K562 (cell line): ENCODE measurements around the gene TMEM217. TPM values are rescaled to one million over a fixed set of nuclear protein-coding genes. Genes with fewer than 3 reads are reported as not detected.
"Not testable (repeated sequence)": the region's sequence is repeated elsewhere in the genome, so short reads cannot be mapped to it uniquely, and the experiment has no call there.

Experiments used
- ATAC-seq: fragments of 200-7000 bp; cut with Tn5 transposase; 3 replicates; pipeline ENCODE4 v1.9.1; 2020; ENCODE audit warnings: moderate library complexity
- BruUV-seq: library from RNA; stranded (reverse); fragments of 400-500 nt; replicated peaks from 2 replicates; lab custom pipeline; 2021; lab: Mats Ljungman, UMichigan
- CTCF ChIA-PET: fragments of 300-600 bp; formaldehyde crosslinking; extraction: SDS; loops from one replicate; lab custom pipeline; 2021; ENCODE audit warnings: low intra/inter-chr PET ratio; lab: Yijun Ruan, JAX
- POLR2A ChIA-PET: fragments of 300-600, 350-650 bp; sonication (Branson Sonifier 250); formaldehyde crosslinking; extraction: SDS; loops from one replicate; lab custom pipeline; 2021; ENCODE audit warnings: antibody characterized with exemption, inconsistent platforms; lab: Yijun Ruan, JAX
- DNase-seq, 4 experiments: peaks; one replicate each; pipeline versions ENCODE4 v3.0.0 to v3.0.0-alpha.2; 2011 to 2018; ENCODE audit warnings: low spot score in 3 of 4, mixed read lengths in 3 of 4; ENCODE audit errors: extremely low read depth in 1 of 4
- FAIRE-seq: peaks from 2 replicates; lab custom pipeline; 2011; peaks lifted over from hg19 to GRCh38; lab: Jason Lieb, UNC
- H2AFZ ChIP-seq: 2 replicates; pipeline ENCODE4 v1.6.0; 2011; ENCODE audit warnings: low read depth, low read length, control low read depth, inconsistent platforms
- H3K27ac ChIP-seq: fragments of 200-600 bp; 3 replicates; pipeline ENCODE4 v1.8.0; 2011; ENCODE audit warnings: low read depth, mild to moderate bottlenecking, control low read depth, inconsistent platforms, low read length, moderate library complexity, mixed read lengths; ENCODE audit errors: extremely low read depth
- H3K27me3 ChIP-seq, 2 experiments: fragments of 300-600 bp in 1 of 2; 2 replicates in 1 of 2; 3 replicates in 1 of 2; pipeline versions ENCODE4 v1.6.0 to v1.8.0; 2011; ENCODE audit warnings: inconsistent platforms in 2 of 2, low read length in 2 of 2, mild to moderate bottlenecking in 1 of 2, mixed read lengths in 1 of 2, moderate library complexity in 1 of 2; ENCODE audit not compliant: control insufficient read depth in 2 of 2, insufficient read depth in 2 of 2
- H3K36me3 ChIP-seq: fragments of 300-600 bp; 3 replicates; pipeline ENCODE4 v1.8.0; 2011; ENCODE audit warnings: mild to moderate bottlenecking, low read length, inconsistent platforms; ENCODE audit not compliant: control insufficient read depth, insufficient read depth
- H3K4me1 ChIP-seq, 2 experiments: fragments of 200-600 bp in 1 of 2; replicated peaks in 1 of 2; 2 replicates in 1 of 2; 3 replicates in 1 of 2; pipeline versions ENCODE4 v1.5.1 to v1.8.0; 2011; ENCODE audit warnings: inconsistent platforms in 2 of 2, low read length in 2 of 2, mild to moderate bottlenecking in 1 of 2, mixed read lengths in 1 of 2, moderate library complexity in 1 of 2; ENCODE audit not compliant: control insufficient read depth in 2 of 2, insufficient read depth in 2 of 2
- H3K4me2 ChIP-seq: 2 replicates; pipeline ENCODE4 v1.6.1; 2011; ENCODE audit warnings: low read length, control low read depth, inconsistent platforms, mixed read lengths; ENCODE audit not compliant: insufficient read depth
- H3K4me3 ChIP-seq: fragments of 200-600 bp; sonication (generic), shearing (Covaris generic); 2 replicates; pipeline ENCODE4 v1.5.1; 2016; ENCODE audit warnings: control low read depth, inconsistent platforms
- H3K79me2 ChIP-seq: fragments of 200-600 bp; 3 replicates; pipeline ENCODE4 v1.8.0; 2011; ENCODE audit warnings: low read length, inconsistent platforms; ENCODE audit not compliant: control insufficient read depth, insufficient read depth
- H3K9ac ChIP-seq, 2 experiments: 2 replicates each; pipeline versions ENCODE4 v1.6.0 to v1.6.1; 2011; ENCODE audit warnings: low read depth in 2 of 2, low read length in 2 of 2, control low read depth in 1 of 2, inconsistent platforms in 1 of 2, mild to moderate bottlenecking in 1 of 2, mixed read lengths in 1 of 2; ENCODE audit not compliant: insufficient read depth in 1 of 2
- H3K9me1 ChIP-seq: one replicate; pipeline ENCODE4 v1.6.0; 2011; ENCODE audit warnings: inconsistent platforms, mild to moderate bottlenecking, low read length, moderate library complexity; ENCODE audit not compliant: control insufficient read depth, insufficient read depth
- H3K9me3 ChIP-seq: replicated peaks from 2 replicates; pipeline ENCODE4 v1.5.1; 2011; ENCODE audit warnings: low read depth, low read length, inconsistent platforms; ENCODE audit not compliant: control insufficient read depth, insufficient read depth
- H4K20me1 ChIP-seq: replicated peaks from 2 replicates; pipeline ENCODE4 v1.6.1; 2011; ENCODE audit warnings: low read length, inconsistent platforms, mixed read lengths; ENCODE audit not compliant: control insufficient read depth, insufficient read depth
- CEBPB ChIP-seq: fragments of 450-650 bp; IDR thresholded peaks from 2 replicates; pipeline ENCODE4 v1.6.1; 2016; ENCODE audit warnings: missing genetic modification characterization, missing compliant biosample characterization
- SMAD1 ChIP-seq: fragments of 150-350 bp; IDR thresholded peaks from 2 replicates; pipeline ENCODE4 v1.6.1; 2014; ENCODE audit warnings: low read length, low read depth; ENCODE audit not compliant: partially characterized antibody
- WGBS: fragments of 100-300 bp; shearing (Covaris generic); methylation state at CpG from one replicate; pipeline ENCODE4 v1.1.6; 2016; ENCODE audit warnings: low coverage, mixed read lengths; ENCODE audit not compliant: insufficient coverage; ENCODE audit errors: missing lambda C conversion rate; 5-methylcytosine and 5-hydroxymethylcytosine counted together
- in situ Hi-C: fragments of 300-500 bp; cut with MboI; formaldehyde crosslinking; loops from 4 replicates; pipeline ENCODE4 v1.15.0; 2018; ENCODE audit warnings: inconsistent platforms, mixed read lengths
- intact Hi-C: fragments of 100-400 bp; cut with micrococcal nuclease; formaldehyde crosslinking; loops from 2 replicates; pipeline ENCODE4 v1.14.2; 2022
- polyA plus RNA-seq, 8 experiments: library from polyadenylated mRNA; depleted of rRNA in 4 of 8; stranded (reverse) in 5 of 8; unstranded in 3 of 8; fragments of >200 nt; fragmentation: Nextera tagmentation in 2 of 8; fragmentation: Illumina TruSeq in 1 of 8; extraction: Ambion mirVana in 2 of 8; extraction: Trizol in 1 of 8; gene quantifications; 2 replicates each; pipeline versions ENCODE4 v1.2.1 to v1.2.3, GENCODE V29; 2011 to 2014; ENCODE audit warnings: inconsistent platforms in 1 of 8, missing spikeins in 1 of 8
- total RNA-seq, 7 experiments: library from RNA; depleted of rRNA in 6 of 7; stranded (reverse); fragments of >200 nt in 6 of 7; fragmentation: Illumina TruSeq in 2 of 7; extraction: Trizol in 2 of 7; gene quantifications; 2 replicates each; pipeline versions ENCODE4 v1.2.1 to v1.2.3, GENCODE V29; 2011 to 2021; ENCODE audit warnings: low replicate concordance in 1 of 7
- TF ChIP-seq, protein P1 (sequence below), 3 experiments: IDR thresholded peaks in 2 of 3; conservative IDR thresholded peaks in 1 of 3; 2 replicates each; pipeline ENCODE4 v1.5.1; 2011 to 2012; ENCODE audit warnings: low read length in 3 of 3, mild to moderate bottlenecking in 3 of 3, control low read depth in 2 of 3, improper control_type of control experiment in 1 of 3, inconsistent platforms in 1 of 3, low read depth in 1 of 3, mixed read lengths in 1 of 3, moderate library complexity in 1 of 3; ENCODE audit not compliant: insufficient read depth in 2 of 3
- TF ChIP-seq, protein P2 (sequence below): fragments of 450-650 bp; IDR thresholded peaks from 2 replicates; pipeline ENCODE4 v1.6.1; 2018; ENCODE audit not compliant: partially characterized antibody
- TF ChIP-seq, protein P3 (sequence below): fragments of 450-650 bp; IDR thresholded peaks from 2 replicates; pipeline ENCODE4 v1.6.1; 2016

TMEM217 gene
- total and polyA plus RNA-seq, 9 of the 15 experiments (the other 6 are each of a cell fraction or from before 2014, with no cell fraction given) = 1.3 to 8.0 (median 1.9) TPM

DNA sequence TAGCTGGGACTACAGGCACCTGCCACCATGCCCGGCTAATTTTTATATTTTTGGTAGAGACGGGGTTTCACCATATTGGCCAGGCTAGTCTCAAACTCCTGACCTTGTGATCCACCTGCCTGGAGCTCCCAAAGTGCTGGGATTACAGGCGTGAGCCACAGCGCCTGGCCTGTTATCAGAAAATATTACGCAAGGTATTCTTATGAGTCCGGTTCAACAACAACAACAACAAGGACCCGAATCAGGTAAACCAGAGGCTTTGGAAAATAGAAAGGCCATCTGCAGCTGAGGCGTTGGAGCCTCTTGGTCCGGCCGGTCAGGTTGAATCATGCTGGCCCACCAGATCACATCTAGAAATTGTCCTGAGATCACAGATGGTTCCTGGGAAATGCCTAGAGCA, 49.5 kb upstream of the TMEM217 start:
- in situ Hi-C loops, H3K27me3 ChIP-seq, H3K4me3 ChIP-seq, H3K9ac ChIP-seq, BruUV-seq, H3K9me3 ChIP-seq, FAIRE-seq, DNase-seq, ATAC-seq, H2AFZ ChIP-seq, H3K79me2 ChIP-seq, H3K4me2 ChIP-seq, H3K27ac ChIP-seq, CTCF ChIA-PET, H4K20me1 ChIP-seq, H3K9me1 ChIP-seq: not testable (repeated sequence)
- POLR2A ChIA-PET = interaction anchor here (0.6 to 1.4 kb wide), 4 partner anchors 9 to 548 kb away, joined by 3 read pairs; no protein-coding TSS in a partner anchor
- peak; percentile 87 for TF ChIP-seq CEBPB (tag)
- Histone ChIP-seq H3K4me1 (peaks cover 17 to 44% of the 10 kb centered on the region in 2 experiments), H3K36me3 (peaks cover 64% of the 10 kb centered on the region)
- intact Hi-C loops = loop anchor here (10.0 kb wide), 1 partner anchor 543 kb away; no protein-coding TSS in a partner anchor
- 85% methylated on average over 10 of the region's 10 CpGs for whole genome bisulfite sequencing

DNA sequence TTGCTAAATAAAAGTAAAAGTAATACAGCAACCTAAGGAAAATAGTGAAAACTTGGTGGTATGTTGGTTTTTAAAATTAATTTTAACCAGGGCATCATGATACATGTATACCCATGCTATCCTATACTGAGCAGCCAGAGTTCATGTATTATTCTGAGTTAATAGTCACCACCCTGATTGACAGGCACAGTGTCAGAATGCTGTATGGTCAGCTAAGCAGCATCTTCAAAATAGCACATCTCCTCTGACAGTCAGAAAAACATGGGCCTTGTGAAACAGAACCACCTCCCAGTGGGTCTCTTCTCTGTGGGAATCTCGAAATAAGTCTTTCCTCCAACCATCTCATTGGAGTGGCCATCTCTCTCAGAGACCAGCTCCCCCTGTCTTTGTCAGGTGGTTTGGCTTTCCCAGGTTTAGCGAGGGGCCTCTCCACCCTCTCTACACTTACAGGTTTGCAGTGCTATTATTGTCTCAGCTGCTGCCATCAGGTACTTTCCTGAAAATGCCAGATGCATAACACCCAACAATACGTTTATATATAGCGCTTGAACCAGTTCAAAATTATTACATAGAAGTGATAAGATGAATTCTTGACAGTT, 48.8 kb upstream of the TMEM217 start:
- H3K4me3 ChIP-seq = no peak overlapping the region
- peaks cover 63% of the 10 kb centered on the region for H3K36me3 ChIP-seq
- TF ChIP-seq, protein P1, sequence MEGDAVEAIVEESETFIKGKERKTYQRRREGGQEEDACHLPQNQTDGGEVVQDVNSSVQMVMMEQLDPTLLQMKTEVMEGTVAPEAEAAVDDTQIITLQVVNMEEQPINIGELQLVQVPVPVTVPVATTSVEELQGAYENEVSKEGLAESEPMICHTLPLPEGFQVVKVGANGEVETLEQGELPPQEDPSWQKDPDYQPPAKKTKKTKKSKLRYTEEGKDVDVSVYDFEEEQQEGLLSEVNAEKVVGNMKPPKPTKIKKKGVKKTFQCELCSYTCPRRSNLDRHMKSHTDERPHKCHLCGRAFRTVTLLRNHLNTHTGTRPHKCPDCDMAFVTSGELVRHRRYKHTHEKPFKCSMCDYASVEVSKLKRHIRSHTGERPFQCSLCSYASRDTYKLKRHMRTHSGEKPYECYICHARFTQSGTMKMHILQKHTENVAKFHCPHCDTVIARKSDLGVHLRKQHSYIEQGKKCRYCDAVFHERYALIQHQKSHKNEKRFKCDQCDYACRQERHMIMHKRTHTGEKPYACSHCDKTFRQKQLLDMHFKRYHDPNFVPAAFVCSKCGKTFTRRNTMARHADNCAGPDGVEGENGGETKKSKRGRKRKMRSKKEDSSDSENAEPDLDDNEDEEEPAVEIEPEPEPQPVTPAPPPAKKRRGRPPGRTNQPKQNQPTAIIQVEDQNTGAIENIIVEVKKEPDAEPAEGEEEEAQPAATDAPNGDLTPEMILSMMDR (IDR thresholded peaks at IDR 0.05 in 2 of 3, conservative IDR thresholded peaks at IDR 0.05 in 1 of 3; ENCODE audit: insufficient read depth in 2 of 3, low read depth in 1 of 3, low read length in 3 of 3) = peak in 1 of 3 experiments; percentile 10; a peak in 1 of 6 replicates
- TF ChIP-seq, protein P2, sequence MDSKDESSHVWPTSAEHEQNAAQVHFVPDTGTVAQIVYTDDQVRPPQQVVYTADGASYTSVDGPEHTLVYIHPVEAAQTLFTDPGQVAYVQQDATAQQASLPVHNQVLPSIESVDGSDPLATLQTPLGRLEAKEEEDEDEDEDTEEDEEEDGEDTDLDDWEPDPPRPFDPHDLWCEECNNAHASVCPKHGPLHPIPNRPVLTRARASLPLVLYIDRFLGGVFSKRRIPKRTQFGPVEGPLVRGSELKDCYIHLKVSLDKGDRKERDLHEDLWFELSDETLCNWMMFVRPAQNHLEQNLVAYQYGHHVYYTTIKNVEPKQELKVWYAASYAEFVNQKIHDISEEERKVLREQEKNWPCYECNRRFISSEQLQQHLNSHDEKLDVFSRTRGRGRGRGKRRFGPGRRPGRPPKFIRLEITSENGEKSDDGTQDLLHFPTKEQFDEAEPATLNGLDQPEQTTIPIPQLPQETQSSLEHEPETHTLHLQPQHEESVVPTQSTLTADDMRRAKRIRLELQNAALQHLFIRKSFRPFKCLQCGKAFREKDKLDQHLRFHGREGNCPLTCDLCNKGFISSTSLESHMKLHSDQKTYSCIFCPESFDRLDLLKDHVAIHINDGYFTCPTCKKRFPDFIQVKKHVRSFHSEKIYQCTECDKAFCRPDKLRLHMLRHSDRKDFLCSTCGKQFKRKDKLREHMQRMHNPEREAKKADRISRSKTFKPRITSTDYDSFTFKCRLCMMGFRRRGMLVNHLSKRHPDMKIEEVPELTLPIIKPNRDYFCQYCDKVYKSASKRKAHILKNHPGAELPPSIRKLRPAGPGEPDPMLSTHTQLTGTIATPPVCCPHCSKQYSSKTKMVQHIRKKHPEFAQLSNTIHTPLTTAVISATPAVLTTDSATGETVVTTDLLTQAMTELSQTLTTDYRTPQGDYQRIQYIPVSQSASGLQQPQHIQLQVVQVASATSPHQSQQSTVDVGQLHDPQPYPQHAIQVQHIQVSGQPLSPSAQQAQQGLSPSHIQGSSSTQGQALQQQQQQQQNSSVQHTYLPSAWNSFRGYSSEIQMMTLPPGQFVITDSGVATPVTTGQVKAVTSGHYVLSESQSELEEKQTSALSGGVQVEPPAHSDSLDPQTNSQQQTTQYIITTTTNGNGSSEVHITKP = peak; percentile 35
- TF ChIP-seq, protein P3, sequence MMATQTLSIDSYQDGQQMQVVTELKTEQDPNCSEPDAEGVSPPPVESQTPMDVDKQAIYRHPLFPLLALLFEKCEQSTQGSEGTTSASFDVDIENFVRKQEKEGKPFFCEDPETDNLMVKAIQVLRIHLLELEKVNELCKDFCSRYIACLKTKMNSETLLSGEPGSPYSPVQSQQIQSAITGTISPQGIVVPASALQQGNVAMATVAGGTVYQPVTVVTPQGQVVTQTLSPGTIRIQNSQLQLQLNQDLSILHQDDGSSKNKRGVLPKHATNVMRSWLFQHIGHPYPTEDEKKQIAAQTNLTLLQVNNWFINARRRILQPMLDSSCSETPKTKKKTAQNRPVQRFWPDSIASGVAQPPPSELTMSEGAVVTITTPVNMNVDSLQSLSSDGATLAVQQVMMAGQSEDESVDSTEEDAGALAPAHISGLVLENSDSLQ = peak; percentile 73
- TF ChIP-seq SMAD1 = no peak
- TF ChIP-seq, all 486 proteins: peak for 3
- no TSS peak for BruUV-seq
- H4K20me1 ChIP-seq = peaks cover 5% of the 10 kb centered on the region
- FAIRE-seq (no peak), DNase-seq (no peak), ATAC-seq (no peak)
- in situ Hi-C loops (no loop called here), intact Hi-C loops (loop anchor here (10.0 kb wide), 1 partner anchor 542 kb away; no protein-coding TSS in a partner anchor)
- H3K4me2 ChIP-seq = no peak overlapping the region
- WGBS = 68% methylated on average over 4 of the region's 4 CpGs
- no peaks in the 10 kb centered on the region for H3K9me1 ChIP-seq
- no peaks in the 10 kb centered on the region for H3K27me3 ChIP-seq
- H3K79me2 ChIP-seq = no peaks in the 10 kb centered on the region
- H2AFZ ChIP-seq = no peak overlapping the region
- ChIA-PET POLR2A (interaction anchor here (0.6 to 2.0 kb wide), 3 partner anchors 8 to 12 kb away, joined by 3 to 8 read pairs (median 3); no protein-coding TSS in a partner anchor), CTCF (no interaction called here)
- H3K9me3 ChIP-seq = no peaks in the 10 kb centered on the region
- H3K9ac ChIP-seq = no peak overlapping the region
- no peak overlapping the region for H3K27ac ChIP-seq
- H3K4me1 ChIP-seq = peaks cover 23 to 47% of the 10 kb centered on the region in 2 experiments
